ENCODE data around the gene SIAH1.
A peak's percentile ranks its signal among the peaks of the same experiment; 100 is the strongest.

- peak in 1 of 2 donors; percentile 22 for TF ChIP-seq CTCF (conservative IDR thresholded peaks at IDR 0.05 in 1 of 2, IDR thresholded peaks at IDR 0.05 in 1 of 2; ENCODE audit: extremely low read depth in 1 of 2, insufficient read depth in 1 of 2, low read depth in 1 of 2, low read length in 2 of 2)
- TF ChIP-seq EZH2 (IDR thresholded peaks at IDR 0.05; ENCODE audit: borderline replicate concordance, low read length) = no peak
These were observed 19.5 kb downstream of the SIAH1 start for GRCh38 chr16:48365601-48366164.

All from mammary epithelial cell (primary cell).